Vagina (tissue), 2 donors: ENCODE data around the gene SGK2.

Experiments used
- POLR2A ChIP-seq, 2 donors: fragments of 450-650 bp; IDR thresholded peaks; one replicate each; pipeline ENCODE4 v1.6.1; 2017; ENCODE audit warnings: antibody characterized with exemption in 2 of 2, mild to moderate bottlenecking in 2 of 2, moderate library complexity in 2 of 2
- POLR2AphosphoS5 ChIP-seq, 2 donors: sonication (generic); formaldehyde crosslinking; IDR thresholded peaks; one replicate each; pipeline ENCODE4 v1.9.0; 2017; ENCODE audit warnings: antibody characterized with exemption in 2 of 2, mild to moderate bottlenecking in 2 of 2, low read depth in 1 of 2; ENCODE audit not compliant: insufficient read depth in 1 of 2
- TF ChIP-seq, protein P1 (sequence below), 3 experiments: fragments of 450-650 bp in 2 of 3; fragments of 200-600 bp in 1 of 3; sonication (generic) in 1 of 3; IDR thresholded peaks; one replicate each; pipeline ENCODE4 v1.5.1; 2017 to 2019; ENCODE audit warnings: antibody characterized with exemption in 3 of 3, mild to moderate bottlenecking in 2 of 3, moderate library complexity in 2 of 3

DNA sequence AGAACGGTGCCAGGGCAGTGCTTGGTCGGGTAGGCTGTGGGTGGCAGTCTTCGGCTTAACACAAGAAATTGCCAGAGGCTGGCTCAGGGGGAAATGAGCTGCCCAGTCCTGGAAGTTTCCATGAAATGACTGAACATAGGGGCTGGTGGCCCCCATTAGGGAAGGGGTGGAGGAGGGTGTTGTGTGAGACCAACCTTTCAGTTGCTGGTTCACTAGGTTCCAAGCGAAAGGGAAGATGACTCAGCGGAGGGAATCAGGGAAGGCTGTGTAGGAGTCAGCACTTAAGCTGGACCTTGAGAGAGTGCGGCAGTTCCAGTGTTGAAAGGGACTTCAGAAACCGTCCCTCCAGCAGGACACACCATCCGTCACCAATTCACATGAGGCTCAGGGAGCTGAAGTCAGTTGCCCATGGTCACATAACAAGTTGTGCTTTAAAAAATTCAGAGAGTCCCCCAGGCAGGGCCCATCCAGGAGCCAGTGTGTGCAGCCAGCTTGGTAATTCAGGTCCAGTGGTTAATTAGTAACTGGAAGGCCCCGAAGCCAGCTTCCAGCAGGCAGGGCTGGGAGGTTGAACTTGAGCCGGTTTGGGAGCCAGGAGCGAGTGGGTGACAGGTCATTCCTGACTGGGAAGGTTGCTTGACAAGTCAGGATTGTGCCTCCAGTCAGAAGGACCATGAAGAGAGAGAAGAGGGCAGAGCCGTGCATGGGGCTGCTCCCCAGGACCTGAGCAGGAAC is at the start of gene SGK2:
- TF ChIP-seq, protein P1, sequence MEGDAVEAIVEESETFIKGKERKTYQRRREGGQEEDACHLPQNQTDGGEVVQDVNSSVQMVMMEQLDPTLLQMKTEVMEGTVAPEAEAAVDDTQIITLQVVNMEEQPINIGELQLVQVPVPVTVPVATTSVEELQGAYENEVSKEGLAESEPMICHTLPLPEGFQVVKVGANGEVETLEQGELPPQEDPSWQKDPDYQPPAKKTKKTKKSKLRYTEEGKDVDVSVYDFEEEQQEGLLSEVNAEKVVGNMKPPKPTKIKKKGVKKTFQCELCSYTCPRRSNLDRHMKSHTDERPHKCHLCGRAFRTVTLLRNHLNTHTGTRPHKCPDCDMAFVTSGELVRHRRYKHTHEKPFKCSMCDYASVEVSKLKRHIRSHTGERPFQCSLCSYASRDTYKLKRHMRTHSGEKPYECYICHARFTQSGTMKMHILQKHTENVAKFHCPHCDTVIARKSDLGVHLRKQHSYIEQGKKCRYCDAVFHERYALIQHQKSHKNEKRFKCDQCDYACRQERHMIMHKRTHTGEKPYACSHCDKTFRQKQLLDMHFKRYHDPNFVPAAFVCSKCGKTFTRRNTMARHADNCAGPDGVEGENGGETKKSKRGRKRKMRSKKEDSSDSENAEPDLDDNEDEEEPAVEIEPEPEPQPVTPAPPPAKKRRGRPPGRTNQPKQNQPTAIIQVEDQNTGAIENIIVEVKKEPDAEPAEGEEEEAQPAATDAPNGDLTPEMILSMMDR (IDR thresholded peaks at IDR 0.05) = no peak
- TF ChIP-seq POLR2A (IDR thresholded peaks at IDR 0.05) (no peak), POLR2AphosphoS5 (IDR thresholded peaks at IDR 0.05; ENCODE audit: insufficient read depth in 1 of 2, low read depth in 1 of 2) (no peak)
